SK-N-SH treated with all-trans-retinoic acid at 6 μM for 48 hours (cell line): ENCODE data around the gene CYB5A.

Experiments used
- ATAC-seq: fragments of 200-7000 bp; cut with Tn5 transposase; 3 replicates; pipeline ENCODE4 v1.9.1; 2020; ENCODE audit warnings: mild to moderate bottlenecking, moderate library complexity
- ARNTL ChIP-seq: fragments of 450-650 bp; formaldehyde crosslinking; IDR thresholded peaks from 2 replicates; pipeline ENCODE4 v1.5.0; 2020; ENCODE audit warnings: low read depth, mild to moderate bottlenecking, moderate library complexity, borderline replicate concordance
- BACH2 ChIP-seq: fragments of 250-450 bp; sonication (Bioruptor Pico); IDR thresholded peaks from 2 replicates; pipeline ENCODE4 v1.9.0; 2021; ENCODE audit warnings: mild to moderate bottlenecking, borderline replicate concordance
- CREB5 ChIP-seq: fragments of 250-450 bp; sonication (Bioruptor Pico); IDR thresholded peaks from 2 replicates; pipeline ENCODE4 v1.5.1; 2020; ENCODE audit warnings: low read depth, mild to moderate bottlenecking, moderate library complexity
- CSDC2 ChIP-seq: fragments of 250-450 bp; sonication (Bioruptor Pico); IDR thresholded peaks from 2 replicates; pipeline ENCODE4 v1.5.0; 2020; ENCODE audit warnings: mild to moderate bottlenecking, moderate library complexity
- CSRNP3 ChIP-seq: fragments of 250-450 bp; sonication (Bioruptor Pico); IDR thresholded peaks from 2 replicates; pipeline ENCODE4 v1.5.1; 2021; ENCODE audit warnings: mild to moderate bottlenecking, moderate library complexity
- ESRRG ChIP-seq: fragments of 250-450 bp; sonication (Bioruptor Pico); IDR thresholded peaks from 2 replicates; pipeline ENCODE4 v1.6.1; 2021; ENCODE audit warnings: mild to moderate bottlenecking
- GLIS3 ChIP-seq: fragments of 250-450 bp; sonication (Bioruptor Pico); IDR thresholded peaks from 2 replicates; pipeline ENCODE4 v1.5.0; 2020; ENCODE audit warnings: mild to moderate bottlenecking, moderate library complexity
- ISL1 ChIP-seq: fragments of 250-450 bp; sonication (Bioruptor Pico); IDR thresholded peaks from 2 replicates; pipeline ENCODE4 v2.1.2; 2022; ENCODE audit warnings: mild to moderate bottlenecking, moderate library complexity
- OSR1 ChIP-seq: fragments of 250-450 bp; sonication (Bioruptor Pico); IDR thresholded peaks from 2 replicates; pipeline ENCODE4 v1.8.0; 2022; ENCODE audit warnings: moderate library complexity, mild to moderate bottlenecking, inconsistent platforms
- PATZ1 ChIP-seq: fragments of 250-450 bp; sonication (Bioruptor Pico); IDR thresholded peaks from 2 replicates; pipeline ENCODE4 v1.8.0; 2020; ENCODE audit warnings: mild to moderate bottlenecking, moderate library complexity, borderline replicate concordance
- PPARA ChIP-seq: fragments of 250-450 bp; sonication (Bioruptor Pico); IDR thresholded peaks from 2 replicates; pipeline ENCODE4 v1.5.0; 2020; ENCODE audit warnings: mild to moderate bottlenecking, borderline replicate concordance
- RARB ChIP-seq: fragments of 250-450 bp; sonication (Bioruptor Pico); IDR thresholded peaks from 2 replicates; pipeline ENCODE4 v1.8.0; 2021; ENCODE audit warnings: mild to moderate bottlenecking, moderate library complexity
- SNAI2 ChIP-seq: fragments of 250-450 bp; sonication (Bioruptor Pico); IDR thresholded peaks from 2 replicates; pipeline ENCODE4 v1.5.0; 2020; ENCODE audit warnings: mild to moderate bottlenecking, moderate library complexity
- TCF4 ChIP-seq: fragments of 250-450 bp; sonication (Bioruptor Pico); IDR thresholded peaks from 2 replicates; pipeline ENCODE4 v1.8.0; 2021; ENCODE audit warnings: mild to moderate bottlenecking, moderate library complexity, borderline replicate concordance
- TOX ChIP-seq: fragments of 250-450 bp; sonication (Bioruptor Pico); IDR thresholded peaks from 2 replicates; pipeline ENCODE4 v1.8.0; 2021; ENCODE audit warnings: mild to moderate bottlenecking, moderate library complexity, borderline replicate concordance
- ZC3H10 ChIP-seq: fragments of 250-450 bp; sonication (Bioruptor Pico); IDR thresholded peaks from 2 replicates; pipeline ENCODE4 v1.5.1; 2021; ENCODE audit warnings: mild to moderate bottlenecking, moderate library complexity
- ZFP3 ChIP-seq: fragments of 250-450 bp; sonication (Bioruptor Pico); IDR thresholded peaks from 2 replicates; pipeline ENCODE4 v1.5.0; 2020; ENCODE audit warnings: mild to moderate bottlenecking, moderate library complexity
- ZNF565 ChIP-seq: fragments of 450-650 bp; formaldehyde crosslinking; conservative IDR thresholded peaks from 2 replicates; pipeline ENCODE4 v1.5.0; 2020; ENCODE audit warnings: low read depth, mild to moderate bottlenecking, moderate library complexity
- ZNF70 ChIP-seq: fragments of 450-650 bp; formaldehyde crosslinking; IDR thresholded peaks from 2 replicates; pipeline ENCODE4 v1.5.0; 2020; ENCODE audit warnings: mild to moderate bottlenecking, moderate library complexity
- ZNF8 ChIP-seq: fragments of 450-650 bp; formaldehyde crosslinking; IDR thresholded peaks from 2 replicates; pipeline ENCODE4 v1.5.0; 2020; ENCODE audit warnings: mild to moderate bottlenecking, moderate library complexity
- TF ChIP-seq, protein P1 (sequence below): fragments of 250-450 bp; sonication (Bioruptor Pico); IDR thresholded peaks from 2 replicates; pipeline ENCODE4 v1.5.0; 2020; ENCODE audit warnings: mild to moderate bottlenecking, moderate library complexity
- TF ChIP-seq, protein P2 (sequence below): fragments of 250-450 bp; sonication (Bioruptor Pico); IDR thresholded peaks from 2 replicates; pipeline ENCODE4 v1.8.0; 2021; ENCODE audit warnings: low read depth, mild to moderate bottlenecking, moderate library complexity, borderline replicate concordance

The CYB5A gene

GRCh38 chr18:74326231-74326630 lies 34.5 kb upstream of the CYB5A start:
- TF ChIP-seq RARB (no peak), CSRNP3 (CRISPR knock-in tag) (no peak), ZNF70 (CRISPR knock-in tag) (no peak), TCF4 (CRISPR knock-in tag) (no peak), ZNF565 (CRISPR knock-in tag) (no peak), ZFP3 (CRISPR knock-in tag) (no peak), TOX (no peak), PATZ1 (CRISPR knock-in tag) (no peak), GLIS3 (CRISPR knock-in tag) (no peak), OSR1 (CRISPR knock-in tag) (no peak), ARNTL (CRISPR knock-in tag) (no peak), ZC3H10 (CRISPR knock-in tag) (no peak), CSDC2 (no peak), BACH2 (CRISPR knock-in tag) (no peak), ISL1 (CRISPR knock-in tag) (no peak), PPARA (no peak), SNAI2 (CRISPR knock-in tag) (no peak), ESRRG (no peak)
- TF ChIP-seq, protein P1, sequence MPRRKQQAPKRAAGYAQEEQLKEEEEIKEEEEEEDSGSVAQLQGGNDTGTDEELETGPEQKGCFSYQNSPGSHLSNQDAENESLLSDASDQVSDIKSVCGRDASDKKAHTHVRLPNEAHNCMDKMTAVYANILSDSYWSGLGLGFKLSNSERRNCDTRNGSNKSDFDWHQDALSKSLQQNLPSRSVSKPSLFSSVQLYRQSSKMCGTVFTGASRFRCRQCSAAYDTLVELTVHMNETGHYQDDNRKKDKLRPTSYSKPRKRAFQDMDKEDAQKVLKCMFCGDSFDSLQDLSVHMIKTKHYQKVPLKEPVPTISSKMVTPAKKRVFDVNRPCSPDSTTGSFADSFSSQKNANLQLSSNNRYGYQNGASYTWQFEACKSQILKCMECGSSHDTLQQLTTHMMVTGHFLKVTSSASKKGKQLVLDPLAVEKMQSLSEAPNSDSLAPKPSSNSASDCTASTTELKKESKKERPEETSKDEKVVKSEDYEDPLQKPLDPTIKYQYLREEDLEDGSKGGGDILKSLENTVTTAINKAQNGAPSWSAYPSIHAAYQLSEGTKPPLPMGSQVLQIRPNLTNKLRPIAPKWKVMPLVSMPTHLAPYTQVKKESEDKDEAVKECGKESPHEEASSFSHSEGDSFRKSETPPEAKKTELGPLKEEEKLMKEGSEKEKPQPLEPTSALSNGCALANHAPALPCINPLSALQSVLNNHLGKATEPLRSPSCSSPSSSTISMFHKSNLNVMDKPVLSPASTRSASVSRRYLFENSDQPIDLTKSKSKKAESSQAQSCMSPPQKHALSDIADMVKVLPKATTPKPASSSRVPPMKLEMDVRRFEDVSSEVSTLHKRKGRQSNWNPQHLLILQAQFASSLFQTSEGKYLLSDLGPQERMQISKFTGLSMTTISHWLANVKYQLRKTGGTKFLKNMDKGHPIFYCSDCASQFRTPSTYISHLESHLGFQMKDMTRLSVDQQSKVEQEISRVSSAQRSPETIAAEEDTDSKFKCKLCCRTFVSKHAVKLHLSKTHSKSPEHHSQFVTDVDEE: no peak
- TF ChIP-seq, protein P2, sequence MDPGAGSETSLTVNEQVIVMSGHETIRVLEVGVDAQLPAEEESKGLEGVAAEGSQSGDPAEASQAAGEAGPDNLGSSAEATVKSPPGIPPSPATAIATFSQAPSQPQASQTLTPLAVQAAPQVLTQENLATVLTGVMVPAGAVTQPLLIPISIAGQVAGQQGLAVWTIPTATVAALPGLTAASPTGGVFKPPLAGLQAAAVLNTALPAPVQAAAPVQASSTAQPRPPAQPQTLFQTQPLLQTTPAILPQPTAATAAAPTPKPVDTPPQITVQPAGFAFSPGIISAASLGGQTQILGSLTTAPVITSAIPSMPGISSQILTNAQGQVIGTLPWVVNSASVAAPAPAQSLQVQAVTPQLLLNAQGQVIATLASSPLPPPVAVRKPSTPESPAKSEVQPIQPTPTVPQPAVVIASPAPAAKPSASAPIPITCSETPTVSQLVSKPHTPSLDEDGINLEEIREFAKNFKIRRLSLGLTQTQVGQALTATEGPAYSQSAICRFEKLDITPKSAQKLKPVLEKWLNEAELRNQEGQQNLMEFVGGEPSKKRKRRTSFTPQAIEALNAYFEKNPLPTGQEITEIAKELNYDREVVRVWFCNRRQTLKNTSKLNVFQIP: no peak

DNA sequence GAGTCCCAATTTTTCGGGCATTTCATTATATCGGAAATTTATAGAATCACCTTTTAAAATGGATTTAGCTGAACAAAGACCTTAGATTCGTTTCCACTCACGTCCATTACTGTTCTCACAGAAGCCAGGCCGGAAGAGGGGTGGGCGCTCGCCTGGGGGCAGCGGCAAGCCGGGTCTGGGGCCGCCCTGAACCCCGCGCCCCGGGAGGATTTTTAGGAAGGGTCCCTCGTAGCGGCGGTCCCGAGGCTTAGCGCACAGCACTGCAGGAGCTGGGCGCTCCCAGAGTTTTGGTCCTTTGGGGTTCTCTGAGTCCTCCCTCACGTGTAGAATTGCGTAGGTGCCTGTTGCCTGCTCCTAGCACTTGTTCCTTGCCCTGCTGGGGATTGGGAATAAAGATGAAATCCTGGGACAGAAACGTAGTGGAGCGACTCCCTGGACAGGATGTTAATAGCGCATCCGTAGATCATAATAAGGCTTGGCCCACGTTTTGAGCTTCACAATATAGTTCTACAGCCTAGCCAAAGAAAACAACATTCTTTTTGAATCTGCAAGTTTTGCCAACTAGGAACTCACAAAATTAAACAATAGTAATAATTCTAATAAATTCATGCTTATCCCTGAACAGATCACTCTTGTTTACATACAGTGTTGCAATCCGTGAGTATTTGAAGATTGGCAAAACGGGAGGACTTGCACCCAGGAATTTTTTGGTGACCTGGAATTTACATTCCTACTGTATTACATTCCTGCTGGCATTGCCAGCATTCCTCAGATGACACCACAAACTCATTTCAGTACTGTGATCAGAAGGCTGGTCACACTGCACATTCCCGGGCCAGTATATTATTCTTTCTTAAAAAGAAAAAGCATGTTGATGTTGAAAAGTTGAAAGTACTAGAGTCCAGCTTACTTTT lies 24.8 kb upstream of the CYB5A start:
- peak; percentile 63 for ATAC-seq
- TF ChIP-seq SNAI2 (CRISPR knock-in tag) (no peak), ISL1 (CRISPR knock-in tag) (peak; percentile 49), GLIS3 (CRISPR knock-in tag) (no peak)

More at GRCh38 chr18:74326231-74326630, 34.5 kb upstream of the CYB5A start:
- no peak for ATAC-seq

- no peak for ATAC-seq
Observed at GRCh38 chr18:74315464-74316256, 23.9 kb upstream of the CYB5A start, which contains the start of gene C18orf63. Gene C18orf63, plus strand, starts transcription at chr18:74315839. Its CDS starts 2,027 bp downstream, at chr18:74317866.

More at GRCh38 chr18:74315464-74316256, 23.9 kb upstream of the CYB5A start, which contains the start of gene C18orf63:
- TF ChIP-seq PPARA: no peak
- no peak for TF ChIP-seq ZNF8
- no peak for TF ChIP-seq ESRRG
- TF ChIP-seq SNAI2 (CRISPR knock-in tag): no peak
- TF ChIP-seq CREB5 (CRISPR knock-in tag): no peak
- TF ChIP-seq GLIS3 (CRISPR knock-in tag): no peak
- no peak for TF ChIP-seq ZNF565 (CRISPR knock-in tag)
- TF ChIP-seq BACH2 (CRISPR knock-in tag): no peak
- no peak for TF ChIP-seq ZC3H10 (CRISPR knock-in tag)
- TF ChIP-seq TCF4 (CRISPR knock-in tag): no peak
- TF ChIP-seq, protein P1: no peak
- TF ChIP-seq ARNTL (CRISPR knock-in tag): no peak
